Spleen (tissue), 7 donors: Measurements from ENCODE around the gene TCF12.

Source experiments
- POLR2A ChIP-seq, 3 donors: fragments of 450-650 bp; IDR thresholded peaks; one replicate each; pipeline ENCODE4 v1.5.1; 2017; ENCODE audit warnings: antibody characterized with exemption in 3 of 3, mild to moderate bottlenecking in 1 of 3
- TF ChIP-seq, protein P1 (sequence below), 11 experiments: fragments of 200-600 bp in 7 of 11; fragments of 450-650 bp in 4 of 11; sonication (generic) in 4 of 11; IDR thresholded peaks in 8 of 11; conservative IDR thresholded peaks in 3 of 11; 1 replicate in 7 of 11; 2 replicates in 4 of 11; pipeline versions ENCODE4 v1.4.0 to v1.8.0; 2016 to 2021; ENCODE audit warnings: antibody characterized with exemption in 11 of 11, inconsistent platforms in 4 of 11, mild to moderate bottlenecking in 1 of 11
- donor health status: DM: no; HTN: no; CAD: no; lungs with moderate emphysema.
- donor health status: DM: no; HTN: no; CAD: no.
- donor health status: DM: no; HTN: no; CAD: no.

DNA sequence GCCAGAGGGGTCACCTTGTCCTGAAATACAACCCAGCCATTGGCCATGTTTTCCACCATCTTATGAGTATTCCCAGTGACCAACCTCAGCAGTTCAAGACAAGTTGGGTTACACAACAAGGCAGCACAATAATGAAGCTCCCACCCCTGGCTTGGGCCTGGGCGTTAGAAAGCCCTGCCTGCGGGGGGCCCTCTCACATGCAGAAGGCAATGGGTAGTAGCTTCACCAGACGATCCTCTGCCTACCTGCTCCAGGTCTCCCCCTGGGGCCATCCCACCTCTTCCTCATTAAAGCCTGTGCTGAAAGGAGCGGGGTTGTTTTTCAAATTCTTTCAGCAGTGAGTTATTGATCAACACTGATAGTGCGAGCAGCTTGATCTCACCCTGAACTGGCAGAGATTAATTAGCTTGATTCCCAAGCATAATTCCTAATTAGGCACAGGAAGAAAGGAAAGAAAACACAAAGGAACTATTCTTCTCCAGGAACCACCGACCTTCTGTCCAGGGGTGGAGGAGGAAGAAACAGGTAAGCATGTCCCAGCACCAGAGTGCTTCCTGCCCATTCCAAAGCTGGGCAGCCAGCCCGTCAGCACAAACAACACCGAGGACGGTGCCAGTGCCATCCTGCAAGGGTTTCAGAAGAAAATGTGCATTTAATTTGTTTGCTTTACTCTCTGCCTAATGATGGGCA lies 378.2 kb downstream of the TCF12 start:
- TF ChIP-seq, protein P1, sequence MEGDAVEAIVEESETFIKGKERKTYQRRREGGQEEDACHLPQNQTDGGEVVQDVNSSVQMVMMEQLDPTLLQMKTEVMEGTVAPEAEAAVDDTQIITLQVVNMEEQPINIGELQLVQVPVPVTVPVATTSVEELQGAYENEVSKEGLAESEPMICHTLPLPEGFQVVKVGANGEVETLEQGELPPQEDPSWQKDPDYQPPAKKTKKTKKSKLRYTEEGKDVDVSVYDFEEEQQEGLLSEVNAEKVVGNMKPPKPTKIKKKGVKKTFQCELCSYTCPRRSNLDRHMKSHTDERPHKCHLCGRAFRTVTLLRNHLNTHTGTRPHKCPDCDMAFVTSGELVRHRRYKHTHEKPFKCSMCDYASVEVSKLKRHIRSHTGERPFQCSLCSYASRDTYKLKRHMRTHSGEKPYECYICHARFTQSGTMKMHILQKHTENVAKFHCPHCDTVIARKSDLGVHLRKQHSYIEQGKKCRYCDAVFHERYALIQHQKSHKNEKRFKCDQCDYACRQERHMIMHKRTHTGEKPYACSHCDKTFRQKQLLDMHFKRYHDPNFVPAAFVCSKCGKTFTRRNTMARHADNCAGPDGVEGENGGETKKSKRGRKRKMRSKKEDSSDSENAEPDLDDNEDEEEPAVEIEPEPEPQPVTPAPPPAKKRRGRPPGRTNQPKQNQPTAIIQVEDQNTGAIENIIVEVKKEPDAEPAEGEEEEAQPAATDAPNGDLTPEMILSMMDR (IDR thresholded peaks at IDR 0.05 in 8 of 11, conservative IDR thresholded peaks at IDR 0.05 in 3 of 11), result no peak
- TF ChIP-seq POLR2A (IDR thresholded peaks at IDR 0.05), result no peak
